GM12865 (cell line): Measurements from ENCODE around the gene ITGBL1.

Experiments used
- DNase-seq: peaks from one replicate; pipeline ENCODE4 v3.0.0; 2010; ENCODE audit warnings: low read depth
- H3K4me3 ChIP-seq: 2 replicates; pipeline ENCODE4 v1.5.1; 2011; ENCODE audit warnings: mild to moderate bottlenecking, low read depth, low read length, control low read depth
- CTCF ChIP-seq: IDR thresholded peaks from 2 replicates; pipeline ENCODE4 v1.5.1; 2011; ENCODE audit warnings: low read length, control low read depth, low read depth, inconsistent platforms; ENCODE audit not compliant: insufficient read depth; ENCODE audit errors: missing control alignments

The ITGBL1 gene

DNA sequence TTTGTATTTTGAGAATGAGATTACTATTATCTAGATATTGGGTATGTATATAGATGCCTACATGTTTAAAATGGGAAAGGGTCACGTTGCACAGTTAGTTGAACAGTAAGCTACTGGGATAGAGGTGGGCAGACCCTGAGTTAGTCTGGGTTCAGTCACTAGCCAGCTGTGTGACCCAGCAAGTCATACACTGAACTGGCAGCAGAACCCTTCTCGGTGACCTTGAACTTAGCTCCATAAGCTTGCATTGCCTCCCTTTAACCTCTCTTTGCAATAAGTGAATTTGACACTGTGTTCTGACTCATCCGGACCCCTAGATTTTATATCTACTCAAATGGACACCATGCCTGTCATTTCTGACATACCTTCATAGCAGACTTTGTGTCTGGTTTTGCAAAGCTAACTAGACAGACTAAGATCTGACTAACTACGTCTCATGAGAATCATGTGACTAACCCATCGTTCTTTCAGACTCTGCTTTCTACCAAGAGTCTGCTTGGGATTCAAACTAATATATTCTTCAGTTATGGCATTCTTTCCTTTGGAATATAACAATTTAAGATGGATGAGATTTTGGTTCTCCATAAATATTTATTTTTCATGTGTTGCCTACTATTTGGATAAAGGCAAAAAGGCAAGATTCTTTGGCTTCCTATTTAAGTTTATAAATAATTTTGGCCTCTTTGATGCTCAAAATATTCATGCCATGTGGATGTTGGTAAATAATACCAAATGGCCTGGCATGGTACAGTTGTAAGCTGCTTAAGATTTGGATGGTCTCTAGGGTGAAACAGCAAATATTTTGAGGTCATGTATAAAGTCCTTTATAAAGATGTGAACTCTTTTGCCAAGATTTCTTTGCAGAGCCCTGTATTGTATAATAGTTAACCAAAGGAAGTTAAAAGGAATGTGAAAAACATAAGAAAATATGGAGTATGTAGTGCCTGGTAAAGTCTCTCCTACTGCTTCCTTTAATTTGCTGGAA, 159.3 kb downstream of the ITGBL1 start:
- no peak overlapping the region for H3K4me3 ChIP-seq
- DNase-seq = no peak
- TF ChIP-seq CTCF = no peak

- TF ChIP-seq CTCF = no peak
- no peak overlapping the region for H3K4me3 ChIP-seq
- DNase-seq = no peak
These were observed 160.3 kb downstream of the ITGBL1 start for GRCh38 chr13:101612735-101613134.

- TF ChIP-seq CTCF = no peak
- H3K4me3 ChIP-seq = no peak overlapping the region
- no peak for DNase-seq
These were observed 162.0 kb downstream of the ITGBL1 start for GRCh38 chr13:101614491-101614890.

GRCh38 chr13:101618440-101619187, 166.1 kb downstream of the ITGBL1 start:
- TF ChIP-seq CTCF = no peak
- H3K4me3 ChIP-seq = no peak overlapping the region
- DNase-seq = no peak

GRCh38 chr13:101621099-101621498, 168.6 kb downstream of the ITGBL1 start:
- no peak for TF ChIP-seq CTCF

GRCh38 chr13:101623470-101624209, 171.2 kb downstream of the ITGBL1 start:
- DNase-seq = no peak
- no peak overlapping the region; the same call in 1 of the 2 replicates for H3K4me3 ChIP-seq
- TF ChIP-seq CTCF = no peak

More at GRCh38 chr13:101621099-101621498, 168.6 kb downstream of the ITGBL1 start:
- no peak for DNase-seq
- no peak overlapping the region for H3K4me3 ChIP-seq
